ENCODE results near the gene SLC16A5.
"Not testable (repeated sequence)": the region's sequence is repeated elsewhere in the genome, so short reads cannot be mapped to it uniquely, and the experiment has no call there.

The SLC16A5 gene

GRCh38 chr17:75064460-75064859 is 23.3 kb upstream of the SLC16A5 start:
- no peak for DNase-seq

GRCh38 chr17:75064867-75065561 is 22.7 kb upstream of the SLC16A5 start:
- no peak for DNase-seq

DNA sequence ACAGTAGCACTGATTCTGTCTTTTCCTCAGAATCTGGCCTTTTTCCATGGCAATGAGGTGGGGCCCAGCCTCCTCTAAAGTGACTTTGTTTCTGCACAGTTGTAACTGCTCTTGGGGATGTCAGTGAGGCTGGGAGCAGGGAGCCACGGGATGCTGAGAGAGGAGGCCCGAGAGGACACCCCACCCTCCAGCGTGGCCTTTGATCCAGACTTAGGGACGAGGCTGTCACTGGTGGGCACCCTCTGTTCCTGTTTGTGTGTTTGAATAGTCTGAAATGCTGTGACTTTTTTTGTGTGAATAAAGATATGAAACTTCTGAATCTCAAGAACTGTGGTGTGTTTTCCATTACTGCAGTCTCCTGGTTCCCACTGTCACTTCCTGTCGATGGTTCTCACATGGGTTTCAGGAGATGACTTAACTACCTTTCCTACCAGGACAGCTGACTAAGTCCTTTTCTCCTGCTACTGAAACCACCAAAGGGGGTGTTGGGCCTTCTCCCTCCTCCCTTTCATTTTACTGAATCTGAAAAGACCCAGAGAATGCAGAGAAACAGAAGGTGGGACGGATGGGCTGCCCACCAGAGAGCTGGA is 22.1 kb upstream of the SLC16A5 start:
- DNase-seq = no peak

DNA sequence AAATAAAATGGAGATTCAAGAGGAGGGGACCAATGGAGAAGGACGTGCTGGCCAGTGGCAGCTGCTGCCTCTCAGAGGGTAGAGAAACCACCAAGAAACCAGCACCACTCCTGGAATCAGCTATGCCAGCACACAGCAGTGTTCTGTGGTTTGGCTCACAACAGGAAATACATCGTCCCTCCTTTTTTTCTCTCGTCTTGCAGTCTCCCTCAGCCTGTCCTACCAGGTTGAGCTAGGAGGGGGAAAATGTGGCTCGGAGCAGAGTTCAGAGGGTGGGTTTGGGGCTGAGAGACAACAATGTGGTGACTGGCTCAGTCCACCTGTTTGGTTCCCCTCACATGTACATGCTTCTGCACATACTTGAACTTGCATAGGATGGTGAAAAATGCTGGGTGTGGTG is 19.9 kb upstream of the SLC16A5 start:
- peak in 4 of 6 experiments; percentile 12 to 40 (median 37) for DNase-seq

DNA sequence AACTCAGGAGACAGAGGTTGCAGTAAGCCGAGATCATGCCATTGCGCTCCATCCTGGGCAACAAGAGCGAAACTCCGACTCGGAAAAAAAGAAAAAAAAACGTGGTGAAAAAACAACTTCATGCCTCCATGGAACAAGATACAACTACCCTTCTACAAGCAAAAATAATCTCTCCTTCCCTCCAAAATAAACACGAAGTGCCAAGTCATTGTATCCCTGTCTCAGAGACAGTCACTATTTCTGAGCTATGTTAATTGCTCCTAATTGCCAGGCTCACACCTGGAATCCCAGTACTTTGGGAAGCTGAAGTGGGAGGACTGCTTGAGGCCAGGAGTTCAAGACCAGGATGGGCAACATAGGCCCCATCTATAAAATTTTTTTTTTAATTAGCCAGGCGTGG is 19.0 kb upstream of the SLC16A5 start:
- DNase-seq = no peak

DNA sequence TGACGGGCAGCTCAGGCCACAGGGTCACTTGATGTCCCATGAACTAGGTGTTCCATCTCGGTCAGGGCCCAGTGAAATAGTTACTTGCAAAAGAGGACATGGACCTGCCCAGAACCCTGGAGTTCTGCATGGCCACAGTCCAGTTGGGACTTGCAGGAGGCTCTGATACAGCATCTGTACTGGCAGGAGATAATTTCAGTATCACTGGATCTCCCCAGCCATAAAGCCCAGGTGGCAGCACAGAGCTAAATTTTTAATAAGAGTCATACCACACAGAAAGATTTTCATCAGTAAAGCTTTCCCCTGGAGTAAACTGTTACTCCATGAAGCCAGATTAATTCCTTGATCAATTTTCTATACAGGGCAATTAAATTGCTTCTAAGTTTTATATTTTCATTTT is 18.0 kb upstream of the SLC16A5 start:
- peak in 1 of 6 experiments; percentile 3 for DNase-seq

DNA sequence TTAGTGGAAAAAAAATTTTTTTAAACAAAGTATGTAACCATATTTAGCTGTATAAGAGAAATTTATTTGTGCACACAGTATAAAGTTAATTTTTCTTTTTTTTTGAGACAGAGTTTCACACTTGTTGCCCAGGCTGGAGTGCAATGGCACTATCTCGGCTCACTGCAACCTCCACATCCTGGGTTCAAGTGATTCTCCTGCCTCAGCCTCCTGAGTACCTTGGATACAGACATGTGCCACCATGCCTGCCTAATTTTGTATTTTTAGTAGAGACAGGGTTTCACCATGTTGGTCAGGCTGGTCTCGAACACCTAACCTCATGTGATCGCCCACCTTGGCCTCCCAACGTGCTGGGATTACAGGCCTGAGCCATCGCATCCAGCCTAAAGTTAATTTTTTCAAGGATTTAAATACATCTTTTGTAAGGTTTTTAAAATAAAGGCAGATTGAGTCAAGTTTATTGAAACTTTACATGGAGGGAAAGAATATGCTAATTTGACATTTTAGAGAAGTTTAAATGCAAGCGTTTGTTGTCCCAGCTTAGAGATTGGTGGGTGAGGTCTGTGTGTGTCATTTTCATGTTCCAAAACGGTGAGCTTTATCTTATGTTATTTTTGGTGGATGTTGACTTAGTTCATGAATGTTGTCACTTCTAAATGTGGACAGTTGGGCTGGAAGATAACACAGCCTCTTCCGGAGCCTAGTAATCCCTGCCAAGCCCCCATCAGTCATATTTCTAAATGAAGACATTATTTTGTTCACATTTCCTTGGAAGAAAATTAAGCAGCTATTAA is 16.1 kb upstream of the SLC16A5 start:
- not testable (repeated sequence) for DNase-seq

- DNase-seq = not testable (repeated sequence)
Measured at GRCh38 chr17:75072909-75073308, 14.8 kb upstream of the SLC16A5 start.

DNA sequence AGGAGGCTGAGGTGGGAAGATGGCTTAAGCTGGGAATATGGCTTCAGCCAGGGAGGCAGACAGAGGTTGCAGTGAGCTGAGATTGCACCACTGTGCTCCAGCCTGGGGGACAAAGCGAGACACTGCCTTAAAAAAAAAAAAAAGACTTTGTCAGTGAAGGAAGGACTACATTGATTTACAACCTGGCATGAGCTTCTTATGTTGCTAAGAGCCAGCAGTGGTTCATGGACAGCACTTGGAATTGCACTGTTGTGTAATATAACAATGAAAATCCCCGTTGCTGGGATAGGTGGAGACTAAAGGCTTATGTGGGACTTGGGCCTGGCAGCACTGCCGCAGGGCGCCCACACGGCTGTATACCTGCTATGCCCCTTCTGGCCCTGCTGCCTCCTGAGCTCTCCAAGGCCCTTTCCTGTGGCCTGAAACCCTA is 14.1 kb upstream of the SLC16A5 start:
- no peak for DNase-seq

DNA sequence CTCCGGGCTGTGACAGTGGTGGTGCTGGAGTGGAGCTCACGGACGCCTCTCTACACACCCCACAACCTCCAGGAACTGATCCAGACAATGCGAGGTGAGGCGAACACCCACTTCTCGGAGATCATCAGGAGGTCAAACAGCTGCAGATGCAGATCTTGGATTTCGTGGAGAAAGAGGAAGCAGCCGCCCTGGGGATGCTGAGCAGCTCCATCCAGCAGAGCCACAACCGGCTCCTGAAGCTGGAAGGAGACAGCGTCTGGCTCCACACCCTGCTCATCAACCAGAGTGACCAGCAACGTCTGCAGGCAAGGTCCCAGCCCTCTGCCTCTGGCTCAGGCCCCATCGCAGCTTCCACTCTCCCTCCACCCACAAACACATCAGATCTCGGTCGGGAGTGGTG is 13.2 kb upstream of the SLC16A5 start:
- DNase-seq = no peak

GRCh38 chr17:75075597-75076336 is 12.0 kb upstream of the SLC16A5 start:
- DNase-seq = no peak

DNA sequence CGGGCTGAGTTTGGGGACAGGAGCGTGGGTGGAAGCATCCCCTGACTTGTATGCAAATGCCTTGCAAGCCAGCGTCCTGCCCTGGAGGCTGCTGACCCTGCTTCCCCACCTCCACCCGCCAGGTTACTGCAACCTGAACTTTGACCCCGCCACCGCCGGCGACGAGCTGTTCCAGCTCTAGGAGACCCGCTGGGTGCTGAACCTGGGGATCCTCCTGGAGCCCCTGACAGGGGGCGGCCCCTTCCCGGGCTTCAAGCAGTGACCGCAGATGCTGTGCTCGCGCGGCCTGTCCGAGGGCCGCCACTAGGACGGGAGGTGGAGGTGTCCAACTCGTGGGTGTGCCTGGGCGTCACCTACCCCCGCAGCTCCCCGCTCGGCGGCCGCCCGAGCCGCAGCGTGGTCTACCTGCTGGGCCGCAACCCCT is 10.7 kb upstream of the SLC16A5 start:
- no peak for DNase-seq

DNA sequence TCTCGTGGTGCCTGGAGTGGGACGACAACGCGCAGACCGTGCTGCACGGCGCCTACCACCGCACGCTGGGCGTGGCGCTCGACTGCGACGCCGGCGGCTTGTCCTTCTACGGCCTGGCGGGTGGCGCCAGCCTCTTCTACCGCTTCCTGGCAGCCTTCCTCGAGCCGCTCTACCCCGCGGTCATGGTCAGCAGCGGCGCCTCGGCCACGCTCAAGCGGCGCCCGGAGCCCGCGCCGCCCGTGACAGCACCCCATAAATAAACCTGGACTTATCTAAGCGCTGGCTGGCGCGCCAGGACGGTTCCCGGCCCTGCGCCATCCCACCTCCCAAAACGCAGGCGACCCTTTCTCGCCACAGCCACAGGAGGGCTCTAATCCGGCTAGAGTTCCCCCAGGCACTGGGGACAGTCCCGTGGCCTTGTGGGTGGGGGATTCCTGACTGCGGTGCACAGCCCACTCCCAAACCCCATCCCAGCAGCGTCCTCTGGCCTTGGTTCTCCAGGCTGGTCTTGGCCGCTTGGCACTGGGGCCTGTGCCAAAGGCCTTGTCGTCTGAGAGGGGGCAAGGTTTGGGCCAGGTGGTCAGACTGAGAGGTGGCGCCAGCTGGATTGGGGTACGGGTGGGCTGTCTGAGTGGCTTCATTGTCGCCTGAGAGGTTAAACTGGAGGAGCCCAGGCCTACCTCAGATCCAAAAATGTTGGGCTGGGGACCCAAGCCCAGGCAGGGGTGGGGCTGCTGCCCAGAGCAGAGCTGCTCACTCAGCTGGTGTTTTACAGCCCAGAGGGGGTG is 10.1 kb upstream of the SLC16A5 start:
- DNase-seq = peak; percentile 10 to 58 (median 36)

DNA sequence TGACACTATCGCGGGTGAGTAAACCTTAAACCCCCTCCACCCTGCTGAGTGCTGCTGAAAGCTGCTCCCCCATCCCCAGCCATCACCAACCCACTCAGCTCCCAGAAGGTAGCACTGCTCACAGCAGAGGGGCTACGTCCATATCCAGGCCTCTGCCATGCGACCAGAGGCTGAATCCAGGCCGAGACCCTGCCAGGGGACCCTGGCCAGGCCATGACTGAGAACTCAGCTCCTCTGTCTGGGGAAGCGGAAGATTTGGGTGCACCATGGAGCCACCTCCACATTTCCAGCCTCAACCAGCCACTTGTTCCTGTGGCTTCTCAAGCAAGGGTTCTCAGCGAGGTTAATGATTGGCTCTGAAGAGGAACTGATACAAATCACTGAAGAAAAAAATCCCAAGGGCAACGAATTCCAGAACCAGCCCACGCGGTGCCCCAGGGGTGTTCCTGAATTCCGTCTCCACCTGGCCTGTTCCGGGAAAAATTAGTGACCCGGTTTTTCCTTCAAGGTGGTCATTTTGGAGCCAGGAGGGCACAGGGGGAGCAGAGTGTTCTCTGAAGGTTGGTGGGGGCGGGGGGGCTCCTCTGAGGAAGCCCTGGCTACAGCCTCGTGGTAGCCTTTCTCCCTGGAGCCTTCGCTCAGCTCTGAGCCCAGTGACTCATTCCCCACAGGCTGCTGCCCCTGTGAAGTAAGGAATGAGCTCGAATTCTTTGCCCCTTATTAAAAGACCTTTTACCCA is 9.3 kb upstream of the SLC16A5 start:
- no peak for DNase-seq

- no peak for DNase-seq
Measured at GRCh38 chr17:75079023-75079373, 8.8 kb upstream of the SLC16A5 start.

GRCh38 chr17:75081611-75082540 is 5.9 kb upstream of the SLC16A5 start:
- no peak for DNase-seq

GRCh38 chr17:75082683-75083082 is 5.1 kb upstream of the SLC16A5 start:
- no peak for DNase-seq

GRCh38 chr17:75084039-75084660 is 3.6 kb upstream of the SLC16A5 start:
- DNase-seq = peak in 4 of 6 experiments; percentile 16 to 69 (median 62)

DNA sequence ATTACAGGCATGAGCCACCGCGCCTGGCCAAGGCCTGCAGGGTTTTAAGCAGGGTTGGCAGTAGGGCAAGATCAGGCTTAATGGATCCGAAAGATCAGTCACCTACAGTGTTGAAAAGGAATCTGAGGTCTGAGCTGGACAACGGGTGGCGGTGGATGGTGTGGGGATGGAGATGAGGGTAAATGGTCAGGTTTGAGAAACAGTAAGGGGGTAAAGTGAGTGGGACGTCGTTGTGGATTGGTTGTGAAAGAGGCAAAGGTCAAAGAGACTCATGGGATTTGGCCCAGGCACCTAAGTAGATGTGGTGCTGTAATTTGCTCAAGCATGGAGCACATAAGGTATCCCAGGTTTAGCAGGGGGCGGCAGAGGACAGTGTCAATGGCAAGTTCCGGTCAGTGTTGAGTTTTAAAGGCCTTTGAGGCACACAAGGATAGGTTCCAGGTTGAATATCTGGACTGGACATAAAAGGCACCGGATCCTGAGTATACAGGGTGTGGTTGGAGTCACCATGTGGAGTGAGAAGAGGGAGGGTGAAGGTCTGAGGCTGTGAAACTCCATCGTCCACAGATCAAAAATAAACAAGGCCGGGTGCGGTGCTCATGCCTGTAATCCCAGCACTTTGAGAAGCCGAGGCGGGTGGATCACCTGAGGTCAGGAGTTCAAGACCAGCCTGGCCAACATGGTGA is 1.1 kb upstream of the SLC16A5 start:
- DNase-seq = no peak
